ENCODE data around the gene CSPG4. TPM values are rescaled to one million over a fixed set of nuclear protein-coding genes. Genes with fewer than 3 reads are reported as not detected.
A peak's percentile ranks its signal among the peaks of the same experiment; 100 is the strongest.

The CSPG4 gene
- total and polyA plus RNA-seq, 9 of the 15 experiments (the other 6 are each of a cell fraction or from before 2014, with no cell fraction given) = under 0.01 to 0.07 (median 0.04) TPM; not detected in 5

- TF ChIP-seq CHD7 (IDR thresholded peaks at IDR 0.05; ENCODE audit: low read depth, low read length) (no peak), HDAC1 (IDR thresholded peaks at IDR 0.05) (peak in 1 of 2 experiments; percentile 72; a peak in 2 of 4 replicates), HMGN3 (IDR thresholded peaks at IDR 0.05; ENCODE audit: borderline replicate concordance, extremely low read depth, insufficient read length, low read depth, low read length) (peak; percentile 69), TARDBP (IDR thresholded peaks at IDR 0.05) (peak; percentile 36; the same call in 1 of the 2 replicates), MYNN (IDR thresholded peaks at IDR 0.05) (peak; percentile 44; the same call in 1 of the 2 replicates), MYNN (CRISPR knock-in tag; IDR thresholded peaks at IDR 0.05) (no peak), MTA3 (IDR thresholded peaks at IDR 0.05; ENCODE audit: borderline replicate concordance) (peak; percentile 81; the same call in 1 of the 2 replicates), TGIF2 (CRISPR knock-in tag; IDR thresholded peaks at IDR 0.05) (no peak), FOXA3 (CRISPR knock-in tag; conservative IDR thresholded peaks at IDR 0.05 in 1 of 2, IDR thresholded peaks at IDR 0.05 in 1 of 2) (peak in 1 of 2 experiments; percentile 89; a peak in 2 of 4 replicates), RUNX1 (IDR thresholded peaks at IDR 0.05; ENCODE audit: low read depth) (no peak), ARID4B (CRISPR knock-in tag; IDR thresholded peaks at IDR 0.05) (peak; percentile 83)
These were observed 18.1 kb downstream of the CSPG4 start (continued) for GRCh38 chr15:75694241-75695182.
